ENCODE results near the gene ZNF101. TPM values are rescaled to one million over a fixed set of nuclear protein-coding genes. Genes with fewer than 3 reads are reported as not detected.

Gene ZNF101
- total and polyA plus RNA-seq, 9 donors = 4.6 to 7.6 (median 5.6) TPM

- H3K9me3 ChIP-seq (replicated peaks; ENCODE audit: control insufficient read depth, low read depth, low read length) = no peaks in the 10 kb centered on the region
These were observed 26.0 kb upstream of the ZNF101 start for GRCh38 chr19:19642506-19643157.

GRCh38 chr19:19643158-19644053 is 25.2 kb upstream of the ZNF101 start, which contains the start of gene GMIP:
TSS of gene GMIP (minus strand) at chr19:19643657. CDS start at chr19:19643529, 128 bp downstream.
- H3K9me3 ChIP-seq (replicated peaks; ENCODE audit: control insufficient read depth, low read depth, low read length) = no peaks in the 10 kb centered on the region
- peaks cover 5% of the 10 kb centered on the region for H3K27me3 ChIP-seq (ENCODE audit: control insufficient read depth, insufficient read depth, low read length)
- no peak within 1 kb of the TSS for H3K27ac ChIP-seq (ENCODE audit: low read length)
- WGBS (ENCODE audit: insufficient coverage) = under 1% methylated on average over 44 of the region's 50 CpGs
- DNase-seq = peak; percentile 67
- H3K4me3 ChIP-seq (ENCODE audit: low read length) = peak within 1 kb of the TSS; percentile 69
- peaks cover 17% of the 10 kb centered on the region for H3K4me1 ChIP-seq (ENCODE audit: control insufficient read depth, insufficient read depth, low read length)
- H3K36me3 ChIP-seq (ENCODE audit: control insufficient read depth, insufficient read depth, low read length) = peaks cover 36% of the 10 kb centered on the region

More at GRCh38 chr19:19642506-19643157, 26.0 kb upstream of the ZNF101 start:
- H3K27me3 ChIP-seq (ENCODE audit: control insufficient read depth, insufficient read depth, low read length) = peaks cover 5% of the 10 kb centered on the region
- 5% methylated on average over 5 of the region's 16 CpGs for WGBS (ENCODE audit: insufficient coverage)
- peaks cover 33% of the 10 kb centered on the region for H3K36me3 ChIP-seq (ENCODE audit: control insufficient read depth, insufficient read depth, low read length)
- peaks cover 17% of the 10 kb centered on the region for H3K4me1 ChIP-seq (ENCODE audit: control insufficient read depth, insufficient read depth, low read length)
- peak overlapping the region; percentile 69 for H3K4me3 ChIP-seq (ENCODE audit: low read length)
- no peak overlapping the region for H3K27ac ChIP-seq (ENCODE audit: low read length)
- DNase-seq = no peak

GRCh38 chr19:19644054-19644388 is 24.6 kb upstream of the ZNF101 start:
- Histone ChIP-seq H3K27me3 (ENCODE audit: control insufficient read depth, insufficient read depth, low read length) (peaks cover 5% of the 10 kb centered on the region), H3K9me3 (replicated peaks; ENCODE audit: control insufficient read depth, low read depth, low read length) (no peaks in the 10 kb centered on the region), H3K4me1 (ENCODE audit: control insufficient read depth, insufficient read depth, low read length) (peaks cover 17% of the 10 kb centered on the region), H3K36me3 (ENCODE audit: control insufficient read depth, insufficient read depth, low read length) (peaks cover 37% of the 10 kb centered on the region), H3K4me3 (ENCODE audit: low read length) (no peak overlapping the region), H3K27ac (ENCODE audit: low read length) (no peak overlapping the region)
- no peak for DNase-seq
- no CpG with 5 or more reads among the region's 5 CpGs for WGBS (ENCODE audit: insufficient coverage)

GRCh38 chr19:19645233-19645870 is 23.3 kb upstream of the ZNF101 start:
- no peaks in the 10 kb centered on the region for H3K9me3 ChIP-seq (replicated peaks; ENCODE audit: control insufficient read depth, low read depth, low read length)
- no peak for DNase-seq
- no peak overlapping the region for H3K4me3 ChIP-seq (ENCODE audit: low read length)
- H3K4me1 ChIP-seq (ENCODE audit: control insufficient read depth, insufficient read depth, low read length) = peaks cover 17% of the 10 kb centered on the region
- 89% methylated on average over 17 of the region's 17 CpGs for WGBS (ENCODE audit: insufficient coverage)
- H3K27ac ChIP-seq (ENCODE audit: low read length) = no peak overlapping the region
- H3K36me3 ChIP-seq (ENCODE audit: control insufficient read depth, insufficient read depth, low read length) = peaks cover 50% of the 10 kb centered on the region
- H3K27me3 ChIP-seq (ENCODE audit: control insufficient read depth, insufficient read depth, low read length) = peaks cover 5% of the 10 kb centered on the region

- 90% methylated on average over 27 of the region's 29 CpGs for WGBS (ENCODE audit: insufficient coverage)
- H3K27ac ChIP-seq (ENCODE audit: low read length) = no peak overlapping the region
- peaks cover 5% of the 10 kb centered on the region for H3K27me3 ChIP-seq (ENCODE audit: control insufficient read depth, insufficient read depth, low read length)
- H3K36me3 ChIP-seq (ENCODE audit: control insufficient read depth, insufficient read depth, low read length) = peaks cover 68% of the 10 kb centered on the region
- DNase-seq = no peak
- H3K4me3 ChIP-seq (ENCODE audit: low read length) = no peak overlapping the region
- peaks cover 29% of the 10 kb centered on the region for H3K4me1 ChIP-seq (ENCODE audit: control insufficient read depth, insufficient read depth, low read length)
- no peaks in the 10 kb centered on the region for H3K9me3 ChIP-seq (replicated peaks; ENCODE audit: control insufficient read depth, low read depth, low read length)
These were observed 21.4 kb upstream of the ZNF101 start for GRCh38 chr19:19647037-19647835.

GRCh38 chr19:19649155-19649554 is 19.5 kb upstream of the ZNF101 start:
- Histone ChIP-seq H3K36me3 (ENCODE audit: control insufficient read depth, insufficient read depth, low read length) (peaks cover 84% of the 10 kb centered on the region), H3K4me3 (ENCODE audit: low read length) (no peak overlapping the region), H3K4me1 (ENCODE audit: control insufficient read depth, insufficient read depth, low read length) (peaks cover 13% of the 10 kb centered on the region), H3K9me3 (replicated peaks; ENCODE audit: control insufficient read depth, low read depth, low read length) (no peaks in the 10 kb centered on the region), H3K27ac (ENCODE audit: low read length) (no peak overlapping the region), H3K27me3 (ENCODE audit: control insufficient read depth, insufficient read depth, low read length) (no peaks in the 10 kb centered on the region)
- no peak for DNase-seq
- 86% methylated on average over 6 of the region's 6 CpGs for WGBS (ENCODE audit: insufficient coverage)

GRCh38 chr19:19649580-19649995 is 19.1 kb upstream of the ZNF101 start:
- Histone ChIP-seq H3K4me1 (ENCODE audit: control insufficient read depth, insufficient read depth, low read length) (peaks cover 12% of the 10 kb centered on the region), H3K36me3 (ENCODE audit: control insufficient read depth, insufficient read depth, low read length) (peaks cover 86% of the 10 kb centered on the region), H3K9me3 (replicated peaks; ENCODE audit: control insufficient read depth, low read depth, low read length) (no peaks in the 10 kb centered on the region), H3K27me3 (ENCODE audit: control insufficient read depth, insufficient read depth, low read length) (no peaks in the 10 kb centered on the region), H3K4me3 (ENCODE audit: low read length) (no peak overlapping the region), H3K27ac (ENCODE audit: low read length) (no peak overlapping the region)
- no peak for DNase-seq
- 93% methylated on average over 19 of the region's 22 CpGs for WGBS (ENCODE audit: insufficient coverage)

GRCh38 chr19:19650331-19650730 is 18.3 kb upstream of the ZNF101 start:
- no peak overlapping the region for H3K4me3 ChIP-seq (ENCODE audit: low read length)
- H3K36me3 ChIP-seq (ENCODE audit: control insufficient read depth, insufficient read depth, low read length) = peaks cover 88% of the 10 kb centered on the region
- no peaks in the 10 kb centered on the region for H3K9me3 ChIP-seq (replicated peaks; ENCODE audit: control insufficient read depth, low read depth, low read length)
- WGBS (ENCODE audit: insufficient coverage) = 90% methylated on average over 9 of the region's 9 CpGs
- H3K4me1 ChIP-seq (ENCODE audit: control insufficient read depth, insufficient read depth, low read length) = peaks cover 12% of the 10 kb centered on the region
- H3K27me3 ChIP-seq (ENCODE audit: control insufficient read depth, insufficient read depth, low read length) = no peaks in the 10 kb centered on the region
- H3K27ac ChIP-seq (ENCODE audit: low read length) = no peak overlapping the region
- DNase-seq = peak; percentile 63

GRCh38 chr19:19651076-19651475 is 17.6 kb upstream of the ZNF101 start:
- 63% methylated on average over 12 of the region's 13 CpGs for WGBS (ENCODE audit: insufficient coverage)
- H3K27me3 ChIP-seq (ENCODE audit: control insufficient read depth, insufficient read depth, low read length) = no peaks in the 10 kb centered on the region
- H3K4me3 ChIP-seq (ENCODE audit: low read length) = no peak overlapping the region
- no peaks in the 10 kb centered on the region for H3K9me3 ChIP-seq (replicated peaks; ENCODE audit: control insufficient read depth, low read depth, low read length)
- peak overlapping the region; percentile 7 for H3K27ac ChIP-seq (ENCODE audit: low read length)
- H3K36me3 ChIP-seq (ENCODE audit: control insufficient read depth, insufficient read depth, low read length) = peaks cover 88% of the 10 kb centered on the region
- DNase-seq = no peak
- peaks cover 12% of the 10 kb centered on the region for H3K4me1 ChIP-seq (ENCODE audit: control insufficient read depth, insufficient read depth, low read length)

Data from muscle of leg (tissue), 11 donors.